Mesodermal cell (in vitro differentiated cells): ENCODE measurements around the gene MAS1L.

Source experiments
- H3K27ac ChIP-seq: 2 replicates; pipeline ENCODE4 v1.7.0; 2013; ENCODE audit warnings: mild to moderate bottlenecking, low read depth, low read length, moderate library complexity; ENCODE audit not compliant: severe bottlenecking
- H3K36me3 ChIP-seq: 2 replicates; pipeline ENCODE4 v1.7.1; 2013; ENCODE audit warnings: mild to moderate bottlenecking, low read length, moderate library complexity; ENCODE audit not compliant: control insufficient read depth, insufficient read depth
- H3K4me1 ChIP-seq: one replicate; pipeline ENCODE4 v1.7.1; 2013; ENCODE audit warnings: mild to moderate bottlenecking, low read length; ENCODE audit not compliant: insufficient read depth, control insufficient read depth, poor library complexity, severe bottlenecking
- H3K4me3 ChIP-seq: 2 replicates; pipeline ENCODE4 v1.7.0; 2013; ENCODE audit warnings: low read length, control low read depth, mild to moderate bottlenecking; ENCODE audit not compliant: insufficient read depth, poor library complexity, severe bottlenecking; ENCODE audit errors: extremely low read depth
- H3K9me3 ChIP-seq: 2 replicates; pipeline ENCODE4 v1.7.1; 2013; ENCODE audit warnings: mild to moderate bottlenecking, low read length, moderate library complexity; ENCODE audit not compliant: control insufficient read depth
- WGBS, 2 experiments: methylation state at CpG; one replicate each; pipeline ENCODE4 v1.1.5; 2013; ENCODE audit warnings: missing lambda C conversion rate in 2 of 2; ENCODE audit not compliant: insufficient coverage in 2 of 2; 5-methylcytosine and 5-hydroxymethylcytosine counted together

The MAS1L gene

DNA sequence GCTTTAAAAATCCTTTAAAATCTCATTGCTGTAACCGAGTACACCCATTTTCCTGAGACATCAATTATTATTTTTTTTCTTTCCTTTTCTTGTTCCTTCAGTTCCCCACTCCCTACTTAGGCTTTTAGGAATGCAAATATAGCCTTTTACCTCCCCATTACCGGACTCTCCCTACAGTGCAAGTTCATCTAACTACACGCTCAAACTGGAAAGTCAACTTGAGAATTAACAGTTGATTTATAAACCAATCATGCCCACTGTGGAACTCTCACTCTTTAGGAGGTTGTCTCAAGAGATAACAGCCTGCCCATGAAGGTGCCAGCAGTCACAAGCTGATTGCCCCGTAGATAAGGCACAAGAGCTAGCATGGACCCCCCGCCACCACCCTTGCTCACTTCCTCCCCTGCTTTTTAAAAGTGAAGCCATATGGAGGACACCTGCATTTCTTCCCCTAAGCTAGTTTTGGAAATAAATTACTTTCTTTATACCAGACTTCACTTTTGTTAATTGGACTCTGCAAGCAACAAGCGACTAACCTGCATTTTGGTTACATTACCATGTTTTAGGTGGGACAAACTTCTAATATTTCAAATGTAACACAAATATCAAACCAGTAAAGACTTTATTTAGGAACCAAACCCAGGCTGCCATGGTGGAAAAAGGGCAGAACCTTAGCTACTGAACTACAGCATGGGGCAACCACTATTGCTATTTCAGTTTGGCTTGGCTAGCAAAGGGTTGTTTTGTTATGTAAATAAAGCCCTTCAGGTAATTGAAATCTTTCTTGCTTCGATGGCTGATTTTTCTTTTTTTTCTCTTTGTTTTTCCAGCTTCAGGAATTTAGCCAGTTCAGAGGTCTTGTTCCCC, 36.9 kb upstream of the MAS1L start:
- H3K4me1 ChIP-seq, result no peaks in the 10 kb centered on the region
- 84 to 93% methylated on average over 4 of the region's 7 CpGs for WGBS, 2 experiments
- H3K9me3 ChIP-seq, result peaks cover 4% of the 10 kb centered on the region
- H3K27ac ChIP-seq, result no peak overlapping the region
- no peak overlapping the region for H3K4me3 ChIP-seq
- H3K36me3 ChIP-seq, result no peaks in the 10 kb centered on the region

DNA sequence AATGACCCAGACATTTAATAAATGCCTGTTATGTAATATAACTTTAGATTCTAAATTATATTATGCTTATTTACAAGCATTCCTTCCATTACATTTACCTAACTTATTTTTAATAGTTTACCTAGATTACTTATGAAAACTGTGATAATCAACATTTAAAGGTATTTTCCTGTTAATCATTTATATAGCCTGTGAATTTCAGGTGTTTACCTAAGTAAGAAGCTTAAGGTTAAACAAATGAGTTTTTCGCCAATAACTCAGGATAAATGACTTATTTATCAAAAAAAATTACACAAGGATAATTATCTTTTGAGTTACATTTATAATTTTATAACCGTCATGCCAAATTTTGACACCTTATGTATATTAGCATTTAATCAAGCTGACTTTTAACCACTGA, 36.3 kb upstream of the MAS1L start:
- Histone ChIP-seq H3K36me3 (no peaks in the 10 kb centered on the region), H3K9me3 (peaks cover 4% of the 10 kb centered on the region), H3K4me1 (no peaks in the 10 kb centered on the region), H3K4me3 (no peak overlapping the region), H3K27ac (no peak overlapping the region)
- WGBS, 2 experiments, result 83% methylated on average over 1 of the region's 2 CpGs; no CpG with 5 or more reads in 1 of the 2 experiments

DNA sequence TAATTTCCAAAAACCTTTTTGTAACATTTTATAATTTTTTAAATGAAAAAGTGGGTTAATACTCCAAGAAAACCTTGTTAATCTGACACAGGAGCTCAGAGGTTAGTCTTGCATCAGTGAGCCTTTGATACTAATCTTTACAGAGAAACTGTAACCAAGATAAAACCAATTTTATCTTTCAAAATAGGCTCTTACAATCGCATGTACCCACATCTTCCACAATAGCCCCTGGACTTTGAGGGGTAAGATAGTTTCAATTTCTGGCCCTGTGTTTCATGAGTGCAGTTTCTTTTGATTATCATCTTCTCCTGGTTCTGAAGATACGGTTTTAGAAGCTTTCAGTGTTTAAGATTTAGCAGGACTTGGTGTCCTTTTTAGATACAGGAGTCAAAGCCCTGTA, 34.5 kb upstream of the MAS1L start:
- peaks cover 4% of the 10 kb centered on the region for H3K9me3 ChIP-seq
- H3K27ac ChIP-seq, result no peak overlapping the region
- no peak overlapping the region for H3K4me3 ChIP-seq
- H3K4me1 ChIP-seq, result no peaks in the 10 kb centered on the region
- H3K36me3 ChIP-seq, result no peaks in the 10 kb centered on the region
- no CpG with 5 or more reads among the region's 2 CpGs for whole genome bisulfite sequencing, 2 experiments

DNA sequence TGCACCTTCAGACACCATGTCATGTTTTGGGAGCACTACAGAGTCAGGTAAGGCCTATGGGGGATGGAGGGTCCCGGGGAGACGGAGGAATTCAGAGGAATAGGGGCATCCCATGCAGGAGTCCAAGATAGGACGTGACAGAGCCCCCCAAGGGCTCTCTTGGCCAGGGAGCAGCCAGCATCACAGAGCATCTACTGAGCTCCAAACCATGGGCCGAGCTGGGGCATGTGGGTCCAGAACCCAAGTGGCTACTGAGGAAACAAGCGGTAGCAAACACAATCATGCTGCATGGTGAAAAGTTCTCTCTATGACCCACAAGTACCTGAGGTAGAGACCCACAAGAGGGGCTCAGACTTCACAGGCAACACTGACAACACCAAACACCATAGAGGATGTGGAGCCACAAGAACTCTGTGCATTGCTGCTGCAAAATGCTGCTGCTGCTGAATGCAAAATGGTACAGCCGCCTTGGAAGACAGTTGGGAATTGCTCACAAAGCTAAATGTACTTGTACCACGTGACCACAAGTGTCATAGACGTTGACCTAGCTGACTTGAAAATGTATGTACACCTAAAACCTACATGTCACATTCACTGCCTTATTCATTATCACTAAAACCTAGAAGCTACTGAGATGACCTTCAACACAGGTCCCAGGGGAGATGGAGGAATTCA, 33.4 kb upstream of the MAS1L start:
- H3K36me3 ChIP-seq, result no peaks in the 10 kb centered on the region
- no peak overlapping the region for H3K27ac ChIP-seq
- no peak overlapping the region for H3K4me3 ChIP-seq
- H3K9me3 ChIP-seq, result peaks cover 4% of the 10 kb centered on the region
- WGBS, 2 experiments, result 57 to 58% methylated on average over 7 to 8 of the region's 8 CpGs
- H3K4me1 ChIP-seq, result no peaks in the 10 kb centered on the region

DNA sequence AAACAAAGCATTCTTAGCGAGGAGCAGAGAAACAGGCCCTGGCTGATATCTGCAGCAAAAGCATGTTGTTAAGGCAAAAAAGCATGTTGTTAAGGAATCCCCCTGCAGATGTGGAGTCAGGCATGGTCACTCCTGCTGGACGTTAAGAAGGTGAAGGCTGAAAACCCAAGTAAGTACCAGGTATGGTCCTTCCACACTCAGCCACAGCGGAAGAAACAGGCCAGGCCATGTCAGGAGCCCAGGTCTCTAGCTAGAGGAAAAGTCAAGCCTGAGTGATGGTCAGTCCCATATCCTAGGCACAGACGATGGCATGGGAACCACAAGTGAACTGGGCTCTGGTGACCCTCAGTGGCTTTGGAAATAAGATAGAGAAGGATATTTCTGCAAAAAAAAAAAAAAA, 32.5 kb upstream of the MAS1L start:
- Histone ChIP-seq H3K4me3 (no peak overlapping the region), H3K9me3 (peaks cover 4% of the 10 kb centered on the region), H3K4me1 (no peaks in the 10 kb centered on the region), H3K36me3 (no peaks in the 10 kb centered on the region), H3K27ac (no peak overlapping the region)
- WGBS, 2 experiments, result 88 to 96% methylated on average over 4 of the region's 4 CpGs

DNA sequence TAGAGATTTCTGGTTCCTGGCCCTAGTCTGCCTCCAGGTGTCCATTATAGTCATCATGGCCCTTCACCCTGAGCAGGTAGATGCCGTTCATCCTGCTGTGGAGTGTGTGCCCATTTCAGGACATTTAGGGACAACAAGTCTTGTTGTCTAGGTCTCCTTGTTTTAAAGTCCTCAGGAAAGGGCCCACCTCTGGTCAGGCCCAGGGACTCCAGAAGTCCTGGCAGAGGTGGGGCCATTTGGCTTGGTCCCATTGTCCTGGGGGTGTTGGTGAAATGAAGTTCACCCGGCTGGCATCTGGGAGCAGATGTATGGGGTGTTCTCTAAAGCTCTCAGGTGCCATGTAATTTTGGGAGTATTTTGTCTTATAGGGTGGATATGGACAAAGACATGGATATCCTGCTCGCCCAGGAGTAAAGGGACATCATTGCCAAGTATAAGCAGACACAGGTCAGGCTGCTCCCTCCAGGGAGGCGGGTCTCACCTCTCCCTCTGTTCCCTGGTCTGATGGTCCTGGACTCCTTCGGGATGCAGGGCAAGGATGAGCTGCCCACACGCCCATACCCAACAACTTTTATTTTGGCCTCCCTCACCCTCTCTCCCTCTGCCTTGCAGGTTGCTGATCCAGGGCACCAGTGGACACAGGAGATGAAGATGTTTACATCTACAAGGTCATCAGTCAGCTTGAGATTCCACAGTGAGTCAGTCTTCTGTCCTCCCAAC, 31.7 kb upstream of the MAS1L start:
- Histone ChIP-seq H3K9me3 (peaks cover 4% of the 10 kb centered on the region), H3K4me1 (no peaks in the 10 kb centered on the region), H3K36me3 (no peaks in the 10 kb centered on the region), H3K4me3 (no peak overlapping the region), H3K27ac (no peak overlapping the region)
- 88 to 93% methylated on average over 4 to 5 of the region's 6 CpGs for WGBS, 2 experiments

DNA sequence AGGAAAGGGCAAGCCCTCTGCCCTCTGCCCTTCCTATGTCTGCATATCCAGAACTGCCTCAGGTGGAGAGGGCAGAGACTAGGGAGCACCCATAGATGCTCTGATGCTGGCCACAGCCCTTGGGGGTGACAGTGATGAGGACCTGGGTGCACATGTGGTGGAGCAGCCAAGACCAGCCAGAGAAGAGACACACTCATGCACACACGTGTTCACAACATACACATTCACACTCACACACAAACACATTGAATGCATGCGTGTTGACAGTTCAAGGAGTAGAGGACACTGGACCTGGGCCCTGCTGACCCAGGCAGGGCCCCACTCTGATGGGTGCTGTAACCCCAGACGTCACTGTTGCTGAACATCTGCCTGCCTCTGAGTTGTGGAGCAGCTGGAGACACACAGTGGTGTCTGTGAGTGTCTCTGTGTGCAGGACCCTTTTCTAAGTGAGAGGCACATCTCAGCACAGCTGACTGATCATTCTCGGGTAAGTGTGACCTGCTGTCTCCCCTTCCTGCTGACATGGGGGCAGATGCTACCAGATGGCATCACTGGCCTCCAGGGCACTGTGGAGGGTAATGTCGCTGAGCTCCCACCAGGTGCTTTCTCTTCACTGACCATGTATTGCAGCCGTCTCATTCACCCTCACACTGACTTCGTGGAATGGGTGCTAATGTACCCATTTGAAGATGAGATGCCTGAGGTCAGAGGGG, 30.1 kb upstream of the MAS1L start:
- 78 to 92% methylated on average over 4 to 5 of the region's 7 CpGs for WGBS, 2 experiments
- Histone ChIP-seq H3K9me3 (no peaks in the 10 kb centered on the region), H3K4me1 (no peaks in the 10 kb centered on the region)

DNA sequence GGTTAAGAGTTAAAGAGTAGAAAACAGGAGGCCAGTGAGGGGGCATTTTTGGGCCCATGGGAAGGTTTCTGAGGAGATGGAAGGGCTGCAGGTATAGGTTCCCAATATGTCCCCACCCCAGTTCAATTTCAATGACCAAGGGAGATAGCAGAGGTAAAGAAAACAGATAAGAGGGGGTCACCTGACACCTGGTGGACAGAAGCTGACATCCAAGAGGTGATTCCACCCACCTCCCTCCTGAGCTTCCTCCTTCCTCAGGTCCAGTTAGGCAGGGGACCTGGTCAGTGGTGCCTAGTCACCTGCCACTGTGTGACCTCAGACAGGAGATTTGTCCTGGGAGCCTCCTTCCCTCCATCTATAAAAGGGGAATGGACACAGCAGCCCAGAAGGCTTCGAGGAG, 29.5 kb upstream of the MAS1L start:
- no peaks in the 10 kb centered on the region for H3K36me3 ChIP-seq
- H3K9me3 ChIP-seq, result no peaks in the 10 kb centered on the region
- no peak overlapping the region for H3K27ac ChIP-seq
- H3K4me1 ChIP-seq, result no peaks in the 10 kb centered on the region
- 86 to 100% methylated on average over 1 of the region's 1 CpG for WGBS, 2 experiments
- no peak overlapping the region for H3K4me3 ChIP-seq

More for the DNA sequence above, 30.1 kb upstream of the MAS1L start:
- H3K27ac ChIP-seq, result no peak overlapping the region
- no peaks in the 10 kb centered on the region for H3K36me3 ChIP-seq
- no peak overlapping the region for H3K4me3 ChIP-seq

DNA sequence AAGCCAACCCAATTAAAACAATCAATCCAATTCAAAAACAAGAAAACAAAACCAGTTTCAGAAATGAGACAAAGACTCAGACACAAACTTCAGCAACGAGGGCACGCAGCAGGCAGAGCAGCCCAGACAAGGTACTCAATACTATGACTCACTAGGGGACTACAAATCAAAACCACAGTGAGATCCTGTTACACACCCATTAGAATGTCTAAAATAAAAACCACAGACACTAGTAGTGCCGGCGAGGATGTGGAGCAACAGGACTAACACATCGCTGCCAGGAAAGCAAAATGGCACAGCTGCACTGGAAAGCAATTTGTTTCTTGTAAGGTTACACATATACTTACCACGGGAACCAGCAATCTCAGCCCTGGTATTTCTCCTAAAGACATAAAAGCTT, 28.4 kb upstream of the MAS1L start:
- H3K4me1 ChIP-seq, result no peaks in the 10 kb centered on the region
- 83 to 89% methylated on average over 3 to 6 of the region's 6 CpGs for WGBS, 2 experiments
- no peaks in the 10 kb centered on the region for H3K9me3 ChIP-seq
- H3K4me3 ChIP-seq, result no peak overlapping the region
- H3K27ac ChIP-seq, result no peak overlapping the region
- H3K36me3 ChIP-seq, result no peaks in the 10 kb centered on the region

DNA sequence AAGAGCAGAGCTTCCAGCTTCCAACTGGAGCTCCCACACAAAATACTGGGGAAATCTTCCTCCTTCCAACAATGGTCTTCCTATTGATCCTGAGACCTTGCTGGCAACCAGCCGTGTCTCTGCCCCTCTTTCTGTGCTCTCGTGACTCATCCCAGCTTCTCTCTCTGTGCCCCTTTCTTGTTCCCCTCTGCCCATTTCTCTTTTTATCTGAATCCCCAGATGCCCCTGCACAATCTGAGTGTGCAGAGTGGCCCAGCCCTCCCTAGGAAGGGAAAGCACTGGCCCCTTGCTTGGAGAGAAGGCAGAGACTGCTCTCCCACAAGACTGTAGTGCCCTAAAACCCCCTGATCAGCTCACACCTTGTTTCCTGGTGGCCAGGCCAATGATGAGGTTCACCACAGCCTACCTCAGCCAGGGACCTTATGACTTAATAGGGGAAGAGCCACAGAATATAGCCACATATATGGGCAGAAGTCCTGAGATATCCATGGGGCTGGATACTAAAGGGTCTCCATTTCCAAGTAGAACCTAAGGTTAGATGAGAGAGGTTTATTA, 23.1 kb upstream of the MAS1L start:
- no peaks in the 10 kb centered on the region for H3K9me3 ChIP-seq
- no peaks in the 10 kb centered on the region for H3K4me1 ChIP-seq
- 81 to 83% methylated on average over 1 to 2 of the region's 2 CpGs for WGBS, 2 experiments
- H3K36me3 ChIP-seq, result no peaks in the 10 kb centered on the region
- H3K4me3 ChIP-seq, result no peak overlapping the region
- H3K27ac ChIP-seq, result no peak overlapping the region
